Sigmoid colon (tissue), 7 donors: ENCODE results near the gene KRTAP12-4. TPM values are rescaled to one million over a fixed set of nuclear protein-coding genes. Genes with fewer than 3 reads are reported as not detected.
"Not testable (repeated sequence)": the region's sequence is repeated elsewhere in the genome, so short reads cannot be mapped to it uniquely, and the experiment has no call there.

Experiments
- DNase-seq: peaks from one replicate; pipeline ENCODE4 v3.0.0-alpha.2; 2019
- H3K27ac ChIP-seq, 4 donors: fragments of 200-600 bp; sonication (generic); one replicate each; pipeline ENCODE4 v1.5.1; 2016 to 2019; ENCODE audit warnings: mild to moderate bottlenecking in 1 of 4
- H3K27me3 ChIP-seq, 3 donors: fragments of 200-600 bp; sonication (generic); one replicate each; pipeline ENCODE4 v1.5.1; 2019; ENCODE audit warnings: mild to moderate bottlenecking in 1 of 3
- H3K36me3 ChIP-seq, 4 donors: fragments of 200-600 bp; sonication (generic); one replicate each; pipeline ENCODE4 v1.5.1; 2016 to 2019
- H3K4me1 ChIP-seq, 4 donors: fragments of 200-600 bp; sonication (generic); one replicate each; pipeline ENCODE4 v1.5.1; 2017 to 2019
- H3K4me3 ChIP-seq, 4 donors: fragments of 200-600 bp; sonication (generic); one replicate each; pipeline ENCODE4 v1.5.1; 2017 to 2019; ENCODE audit warnings: mild to moderate bottlenecking in 2 of 4, moderate library complexity in 1 of 4
- H3K9me3 ChIP-seq, 4 donors: fragments of 200-600 bp in 3 of 4; sonication (generic) in 3 of 4; one replicate each; pipeline versions ENCODE4 v1.5.1 to v1.6.1; 2013 to 2019
- CTCF ChIP-seq, 4 experiments: fragments of 450-650 bp in 3 of 4; fragments of 200-600 bp in 1 of 4; IDR thresholded peaks; one replicate each; pipeline ENCODE4 v1.5.1; 2016 to 2019; ENCODE audit warnings: antibody characterized with exemption in 4 of 4, mild to moderate bottlenecking in 3 of 4, moderate library complexity in 2 of 4
- EP300 ChIP-seq, 4 donors: sonication (generic); formaldehyde crosslinking; IDR thresholded peaks; one replicate each; pipeline ENCODE4 v1.6.1; 2017; ENCODE audit warnings: antibody characterized with exemption in 4 of 4
- POLR2A ChIP-seq, 2 donors: fragments of 450-650 bp; IDR thresholded peaks; one replicate each; pipeline ENCODE4 v1.6.1; 2016; ENCODE audit warnings: antibody characterized with exemption in 2 of 2, mild to moderate bottlenecking in 2 of 2, moderate library complexity in 2 of 2
- POLR2AphosphoS5 ChIP-seq, 4 donors: sonication (generic); formaldehyde crosslinking; IDR thresholded peaks; one replicate each; pipeline ENCODE4 v1.6.1; 2017; ENCODE audit warnings: antibody characterized with exemption in 4 of 4
- WGBS, 2 donors: extraction: QIAGEN DNeasy Blood & Tissue Kit; methylation state at CpG; one replicate each; pipeline ENCODE4 v1.1.7; 2013; 5-methylcytosine and 5-hydroxymethylcytosine counted together
- intact Hi-C: fragments of 100-400 bp; cut with DNase I; formaldehyde crosslinking; loops from one replicate; pipeline ENCODE4 v1.15.1; 2023
- polyA plus RNA-seq, 3 donors: library from polyadenylated mRNA; stranded (reverse); fragments of 200-250 nt; gene quantifications; one replicate each; pipeline ENCODE4 v1.2.3, GENCODE V29; 2013
- total RNA-seq, 4 donors: library from RNA; depleted of rRNA; stranded (reverse); fragments of >200 nt; gene quantifications; one replicate each; pipeline ENCODE4 v1.1.0, GENCODE V29; 2016
- donor health status: healthy with polysubstance abuse.
- donor health status: Bipolar disorder and iron deficiency.
- donor health status: healthy.

KRTAP12-4 gene
- total and polyA plus RNA-seq, 7 donors, result not detected

GRCh38 chr21:44643741-44644310 lies 10.6 kb downstream of the KRTAP12-4 start:
- Histone ChIP-seq H3K4me1 (no peaks in the 10 kb centered on the region), H3K4me3 (no peak overlapping the region), H3K36me3 (no peaks in the 10 kb centered on the region), H3K27ac (no peak overlapping the region), H3K27me3 (peaks cover 0 to 32% (median 10%) of the 10 kb centered on the region in 3 donors), H3K9me3 (peaks cover 0 to 6% (median 1%) of the 10 kb centered on the region in 4 donors)
- no peak for TF ChIP-seq EP300 (IDR thresholded peaks at IDR 0.05)
- TF ChIP-seq POLR2A (IDR thresholded peaks at IDR 0.05), result no peak
- TF ChIP-seq CTCF (IDR thresholded peaks at IDR 0.05), result no peak
- no peak for TF ChIP-seq POLR2AphosphoS5 (IDR thresholded peaks at IDR 0.05)
- 80 to 82% methylated on average over 14 of the region's 14 CpGs for WGBS, 2 donors
- intact Hi-C loops, result no loop called here
- DNase-seq, result no peak

- Histone ChIP-seq H3K9me3 (peaks cover 0 to 6% (median 1%) of the 10 kb centered on the region in 4 donors), H3K27me3 (peaks cover 0 to 29% (median 0%) of the 10 kb centered on the region in 3 donors), H3K4me3 (no peak overlapping the region), H3K36me3 (no peaks in the 10 kb centered on the region), H3K4me1 (no peaks in the 10 kb centered on the region), H3K27ac (no peak overlapping the region)
- TF ChIP-seq POLR2A (IDR thresholded peaks at IDR 0.05), result no peak
- no peak for TF ChIP-seq POLR2AphosphoS5 (IDR thresholded peaks at IDR 0.05)
- no peak for TF ChIP-seq CTCF (IDR thresholded peaks at IDR 0.05)
- TF ChIP-seq EP300 (IDR thresholded peaks at IDR 0.05), result no peak
- intact Hi-C loops, result no loop called here
- 79 to 91% methylated on average over 5 of the region's 5 CpGs for WGBS, 2 donors
- no peak for DNase-seq
Measured at GRCh38 chr21:44640761-44641160, 13.7 kb downstream of the KRTAP12-4 start.

GRCh38 chr21:44639331-44639655 lies 15.2 kb downstream of the KRTAP12-4 start:
- intact Hi-C loops, result no loop called here

GRCh38 chr21:44638506-44639330 lies 15.7 kb downstream of the KRTAP12-4 start:
- H3K4me1 ChIP-seq, H3K4me3 ChIP-seq, H3K36me3 ChIP-seq, H3K27ac ChIP-seq, intact Hi-C loops, DNase-seq, H3K9me3 ChIP-seq: not testable (repeated sequence)
- peaks cover 0 to 32% (median 0%) of the 10 kb centered on the region in 3 donors for H3K27me3 ChIP-seq
- 79 to 80% methylated on average over 21 of the region's 21 CpGs for WGBS, 2 donors

More at GRCh38 chr21:44639331-44639655, 15.2 kb downstream of the KRTAP12-4 start:
- no peaks in the 10 kb centered on the region for H3K4me1 ChIP-seq
- WGBS, 2 donors, result 84 to 87% methylated on average over 12 of the region's 12 CpGs
- H3K27ac ChIP-seq, result no peak overlapping the region
- TF ChIP-seq POLR2A (IDR thresholded peaks at IDR 0.05) (no peak), POLR2AphosphoS5 (IDR thresholded peaks at IDR 0.05) (no peak), CTCF (IDR thresholded peaks at IDR 0.05) (no peak), EP300 (IDR thresholded peaks at IDR 0.05) (no peak)
- no peak for DNase-seq
- H3K9me3 ChIP-seq, result peaks cover 0 to 4% (median 1%) of the 10 kb centered on the region in 4 donors
- H3K4me3 ChIP-seq, result no peak overlapping the region
- H3K27me3 ChIP-seq, result peaks cover 0 to 32% (median 0%) of the 10 kb centered on the region in 3 donors
- no peaks in the 10 kb centered on the region for H3K36me3 ChIP-seq

GRCh38 chr21:44637851-44638348 lies 16.6 kb downstream of the KRTAP12-4 start:
- 58 to 63% methylated on average over 12 of the region's 12 CpGs for WGBS, 2 donors
- intact Hi-C loops, H3K27ac ChIP-seq, H3K4me3 ChIP-seq, H3K4me1 ChIP-seq, H3K9me3 ChIP-seq, DNase-seq, H3K36me3 ChIP-seq: not testable (repeated sequence)
- H3K27me3 ChIP-seq, result peaks cover 0 to 32% (median 0%) of the 10 kb centered on the region in 3 donors
